ENCODE results near the gene XRCC5. TPM values are rescaled to one million over a fixed set of nuclear protein-coding genes. Genes with fewer than 3 reads are reported as not detected.

The XRCC5 gene
- total and polyA plus RNA-seq, 4 experiments from 2014 or later = 235 to 348 (median 273) TPM

DNA sequence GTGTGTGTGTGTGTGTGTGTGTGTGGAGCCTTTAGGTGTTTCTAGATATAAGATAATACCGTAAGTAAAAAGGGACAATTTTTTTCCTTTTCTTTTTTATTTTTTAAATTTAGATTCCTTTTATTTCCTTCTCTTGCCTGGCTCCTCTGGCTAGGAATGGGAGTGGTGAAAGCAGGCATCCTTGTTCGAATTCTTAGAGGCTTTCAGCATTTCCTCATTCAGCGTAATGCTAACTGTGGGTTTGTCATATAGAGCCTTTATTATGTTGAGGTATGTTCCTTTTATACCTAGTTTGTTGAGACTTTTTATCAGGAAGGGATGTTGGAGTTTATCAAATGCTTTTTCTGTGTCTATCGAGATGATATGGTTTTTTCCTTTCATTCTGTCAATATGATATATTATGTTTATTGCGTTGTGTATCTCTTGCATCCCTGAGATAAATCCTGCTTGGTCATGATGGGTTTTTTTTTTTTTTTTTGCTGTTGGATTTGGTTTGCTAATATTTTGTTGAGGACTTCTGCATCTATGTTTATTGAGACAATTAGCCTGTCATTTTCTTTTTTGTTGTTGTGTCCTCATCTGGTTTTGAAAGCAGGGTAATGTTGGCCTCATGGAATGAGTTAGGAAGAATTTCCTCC, 120.2 kb downstream of the XRCC5 start:
- no peaks in the 10 kb centered on the region for H3K36me3 ChIP-seq (ENCODE audit: insufficient read depth, low read length)
- H3K27ac ChIP-seq (ENCODE audit: low read depth, low read length) = no peak overlapping the region
- H3K27ac Mint-ChIP-seq = no peak overlapping the region
- no peaks in the 10 kb centered on the region for H3K4me1 ChIP-seq (ENCODE audit: insufficient read depth, low read length)
- H3K4me3 Mint-ChIP-seq = no peak overlapping the region
- ChIA-PET CTCF (ENCODE audit: partially characterized antibody) (interaction anchor here (1.4 kb wide), 1 partner anchor 174 kb away, joined by 6 read pairs; no protein-coding TSS in a partner anchor), POLR2A (ENCODE audit: partially characterized antibody) (no interaction called here)
- no peaks in the 10 kb centered on the region for H3K27me3 ChIP-seq (ENCODE audit: insufficient read depth, low read length)
- H3K27me3 Mint-ChIP-seq = no peaks in the 10 kb centered on the region
- intact Hi-C loops (cut with micrococcal nuclease) = no loop called here
- no peaks in the 10 kb centered on the region for H3K4me1 Mint-ChIP-seq
- H3K9me3 ChIP-seq (ENCODE audit: control insufficient read depth in 1 of 2, low read length in 2 of 2) = peaks cover 0 to 4% of the 10 kb centered on the region in 2 donors
- H3K4me3 ChIP-seq (ENCODE audit: low read length in 2 of 2) = no peak overlapping the region
- peaks cover 0 to 32% (median 17%) of the 10 kb centered on the region in 8 donors for H3K9me3 Mint-ChIP-seq
- no peak for DNase-seq
- H3K36me3 Mint-ChIP-seq = peaks cover 7 to 19% of the 10 kb centered on the region in 2 donors

DNA sequence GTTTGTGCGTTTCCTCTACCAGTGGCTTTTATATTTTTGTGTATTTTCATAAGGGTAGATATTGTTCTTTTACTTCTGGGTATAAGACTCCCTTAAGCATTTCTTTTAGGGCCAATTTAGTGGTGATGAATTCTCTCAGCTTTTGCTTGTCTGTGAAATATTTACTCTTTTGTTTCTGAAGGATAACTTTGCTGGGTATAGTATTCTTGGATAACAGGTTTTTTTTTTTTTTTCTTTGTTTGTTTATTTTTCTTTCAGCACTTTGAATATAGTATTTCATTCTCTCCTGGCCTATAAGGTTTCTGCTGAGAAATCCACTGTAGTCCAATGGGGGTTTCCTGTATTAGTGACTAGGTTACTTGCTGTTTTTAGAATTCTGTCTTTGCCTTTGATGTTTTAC, 122.7 kb downstream of the XRCC5 start:
- Histone ChIP-seq H3K9me3 (ENCODE audit: control insufficient read depth in 1 of 2, low read length in 2 of 2) (peaks cover 0 to 4% of the 10 kb centered on the region in 2 donors), H3K36me3 (ENCODE audit: insufficient read depth, low read length) (no peaks in the 10 kb centered on the region), H3K27me3 (ENCODE audit: insufficient read depth, low read length) (no peaks in the 10 kb centered on the region), H3K4me3 (ENCODE audit: low read length in 2 of 2) (no peak overlapping the region), H3K27ac (ENCODE audit: low read depth, low read length) (no peak overlapping the region), H3K4me1 (ENCODE audit: insufficient read depth, low read length) (no peaks in the 10 kb centered on the region)
- Mint-ChIP-seq H3K27me3 (no peaks in the 10 kb centered on the region), H3K9me3 (peaks cover 0 to 32% (median 17%) of the 10 kb centered on the region in 8 donors), H3K27ac (no peak overlapping the region), H3K4me1 (no peaks in the 10 kb centered on the region), H3K4me3 (no peak overlapping the region), H3K36me3 (peaks cover 7 to 22% of the 10 kb centered on the region in 2 donors)
- no peak for DNase-seq
- ChIA-PET CTCF (ENCODE audit: partially characterized antibody) (interaction anchor here (0.6 kb wide), 1 partner anchor 29 kb away, joined by 3 read pairs; no protein-coding TSS in a partner anchor), POLR2A (ENCODE audit: partially characterized antibody) (no interaction called here)
- intact Hi-C loops (cut with micrococcal nuclease) = no loop called here

DNA sequence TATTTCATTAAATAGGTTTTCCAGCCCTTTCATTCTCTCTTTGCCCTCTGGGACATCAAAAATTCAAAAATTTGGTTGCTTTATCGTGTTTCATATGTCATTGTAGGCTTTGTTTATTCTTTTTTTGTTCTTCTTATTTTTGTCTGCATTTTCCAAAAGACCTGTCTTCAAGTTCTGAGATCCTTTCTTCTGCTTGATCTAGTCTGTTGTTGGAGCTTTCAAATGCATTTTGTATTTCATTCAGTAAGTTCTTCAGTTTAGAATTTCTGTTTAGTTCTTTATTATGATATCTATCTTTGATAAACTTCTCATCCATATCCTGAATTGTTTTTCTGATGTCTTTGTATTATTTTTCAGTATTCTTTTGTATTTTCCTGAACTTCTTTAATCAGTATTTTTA, 123.6 kb downstream of the XRCC5 start:
- H3K27ac Mint-ChIP-seq = no peak overlapping the region
- Histone ChIP-seq H3K36me3 (ENCODE audit: insufficient read depth, low read length) (no peaks in the 10 kb centered on the region), H3K27me3 (ENCODE audit: insufficient read depth, low read length) (no peaks in the 10 kb centered on the region), H3K27ac (ENCODE audit: low read depth, low read length) (no peak overlapping the region), H3K9me3 (ENCODE audit: control insufficient read depth in 1 of 2, low read length in 2 of 2) (peaks cover 0 to 4% of the 10 kb centered on the region in 2 donors), H3K4me1 (ENCODE audit: insufficient read depth, low read length) (no peaks in the 10 kb centered on the region), H3K4me3 (ENCODE audit: low read length in 2 of 2) (no peak overlapping the region)
- DNase-seq = no peak
- CTCF ChIA-PET (ENCODE audit: partially characterized antibody) = no interaction called here
- no peaks in the 10 kb centered on the region for H3K27me3 Mint-ChIP-seq
- H3K36me3 Mint-ChIP-seq = peaks cover 7 to 22% of the 10 kb centered on the region in 2 donors
- POLR2A ChIA-PET (ENCODE audit: partially characterized antibody) = no interaction called here
- peaks cover 0 to 32% (median 17%) of the 10 kb centered on the region in 8 donors for H3K9me3 Mint-ChIP-seq
- no peak overlapping the region for H3K4me3 Mint-ChIP-seq
- intact Hi-C loops (cut with micrococcal nuclease) = no loop called here
- H3K4me1 Mint-ChIP-seq = no peaks in the 10 kb centered on the region

DNA sequence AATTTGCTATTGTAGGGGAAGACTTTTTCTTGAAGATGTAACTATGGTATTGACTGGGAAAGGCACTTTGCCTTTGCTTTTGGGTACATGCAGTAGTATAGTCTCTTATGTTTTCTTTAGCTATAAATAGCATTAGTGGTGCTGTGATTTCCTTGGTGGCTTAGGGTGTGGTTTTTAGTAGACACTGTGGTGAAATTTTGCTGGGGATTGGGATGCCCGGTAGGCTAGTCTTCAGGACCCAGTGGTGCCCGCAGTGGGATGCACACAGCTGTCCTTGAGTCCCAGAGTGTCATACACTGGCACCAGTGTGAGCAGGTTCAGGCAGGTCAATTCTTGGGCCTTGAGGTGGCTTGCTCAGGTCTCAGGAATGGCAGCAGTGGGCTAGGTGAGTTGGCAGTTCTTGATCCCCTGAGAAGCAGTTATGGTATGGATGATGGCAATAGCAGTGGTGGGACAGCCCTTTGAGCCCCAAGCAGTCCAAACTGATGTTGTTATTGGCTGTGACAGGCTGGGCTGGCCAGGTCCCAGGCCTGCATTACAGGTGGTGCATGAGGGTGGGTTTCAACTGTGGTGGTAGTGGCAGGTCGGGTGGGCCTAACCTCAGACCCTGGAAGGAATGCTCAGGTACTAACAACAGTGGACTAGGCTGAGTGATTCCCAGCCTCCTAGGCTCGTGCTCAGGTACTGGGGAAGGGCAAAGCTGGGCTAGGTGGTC, 124.3 kb downstream of the XRCC5 start:
- Histone ChIP-seq H3K36me3 (ENCODE audit: insufficient read depth, low read length) (no peaks in the 10 kb centered on the region), H3K9me3 (ENCODE audit: control insufficient read depth in 1 of 2, low read length in 2 of 2) (peaks cover 0 to 4% of the 10 kb centered on the region in 2 donors), H3K27me3 (ENCODE audit: insufficient read depth, low read length) (no peaks in the 10 kb centered on the region), H3K27ac (ENCODE audit: low read depth, low read length) (no peak overlapping the region), H3K4me3 (ENCODE audit: low read length in 2 of 2) (no peak overlapping the region), H3K4me1 (ENCODE audit: insufficient read depth, low read length) (no peaks in the 10 kb centered on the region)
- H3K4me1 Mint-ChIP-seq = no peaks in the 10 kb centered on the region
- ChIA-PET CTCF (ENCODE audit: partially characterized antibody) (no interaction called here), POLR2A (ENCODE audit: partially characterized antibody) (no interaction called here)
- peaks cover 7 to 22% of the 10 kb centered on the region in 2 donors for H3K36me3 Mint-ChIP-seq
- no peak overlapping the region for H3K4me3 Mint-ChIP-seq
- H3K27ac Mint-ChIP-seq = no peak overlapping the region
- H3K27me3 Mint-ChIP-seq = no peaks in the 10 kb centered on the region
- intact Hi-C loops (cut with micrococcal nuclease) = no loop called here
- peaks cover 0 to 32% (median 17%) of the 10 kb centered on the region in 8 donors for H3K9me3 Mint-ChIP-seq
- DNase-seq = no peak

DNA sequence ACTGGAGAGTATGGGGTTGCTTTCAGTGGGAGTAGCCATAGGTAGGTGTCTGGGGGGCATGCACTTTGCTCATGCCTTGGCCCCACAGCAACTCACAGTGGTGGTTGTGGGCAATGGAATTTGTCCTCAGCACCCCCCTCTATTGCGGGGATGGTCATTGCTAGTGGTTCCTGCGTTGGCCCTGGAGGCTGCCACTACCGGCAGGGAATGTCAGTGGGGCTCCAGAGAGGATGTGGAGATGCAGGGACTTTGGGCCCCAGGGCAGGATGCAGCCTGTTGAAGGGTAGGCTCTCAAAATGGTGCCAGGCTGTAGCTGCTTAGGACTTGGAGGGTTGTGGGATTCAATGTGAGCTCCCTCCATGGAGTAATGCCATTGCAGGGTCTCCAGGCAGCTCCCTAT, 125.0 kb downstream of the XRCC5 start:
- H3K27me3 Mint-ChIP-seq = no peaks in the 10 kb centered on the region
- H3K9me3 ChIP-seq (ENCODE audit: control insufficient read depth in 1 of 2, low read length in 2 of 2) = peaks cover 0 to 4% of the 10 kb centered on the region in 2 donors
- no peaks in the 10 kb centered on the region for H3K4me1 ChIP-seq (ENCODE audit: insufficient read depth, low read length)
- H3K9me3 Mint-ChIP-seq = peaks cover 0 to 32% (median 17%) of the 10 kb centered on the region in 8 donors
- H3K4me3 ChIP-seq (ENCODE audit: low read length in 2 of 2) = no peak overlapping the region
- DNase-seq = no peak
- no peaks in the 10 kb centered on the region for H3K36me3 ChIP-seq (ENCODE audit: insufficient read depth, low read length)
- H3K4me3 Mint-ChIP-seq = no peak overlapping the region
- no peak overlapping the region for H3K27ac ChIP-seq (ENCODE audit: low read depth, low read length)
- POLR2A ChIA-PET (ENCODE audit: partially characterized antibody) = no interaction called here
- peaks cover 7 to 22% of the 10 kb centered on the region in 2 donors for H3K36me3 Mint-ChIP-seq
- H3K27me3 ChIP-seq (ENCODE audit: insufficient read depth, low read length) = no peaks in the 10 kb centered on the region
- intact Hi-C loops (cut with micrococcal nuclease) = no loop called here
- CTCF ChIA-PET (ENCODE audit: partially characterized antibody) = interaction anchor here (1.2 kb wide), 1 partner anchor 11 kb away, joined by 3 read pairs; no protein-coding TSS in a partner anchor
- no peaks in the 10 kb centered on the region for H3K4me1 Mint-ChIP-seq
- H3K27ac Mint-ChIP-seq = no peak overlapping the region

DNA sequence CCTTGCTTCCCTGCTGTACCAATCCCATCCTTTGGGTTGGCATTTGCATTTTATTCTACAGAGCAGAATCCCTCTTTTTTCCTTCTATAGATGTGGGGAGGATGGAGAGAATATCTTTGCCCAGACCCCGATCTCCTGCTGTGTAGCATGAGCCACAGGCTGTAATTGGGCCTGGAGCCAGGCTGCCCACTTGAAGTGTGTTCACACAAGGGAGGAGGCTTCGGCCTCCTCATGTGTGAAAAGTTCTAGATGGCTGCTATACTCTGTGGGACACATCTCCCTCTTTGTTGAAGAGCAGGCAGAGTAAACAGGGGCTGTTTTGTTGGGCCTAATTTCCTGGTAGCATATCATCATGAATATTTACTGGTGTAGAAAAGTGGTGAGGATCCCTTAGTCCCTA, 126.3 kb downstream of the XRCC5 start:
- Mint-ChIP-seq H3K36me3 (peaks cover 7 to 22% of the 10 kb centered on the region in 2 donors), H3K4me3 (no peak overlapping the region), H3K4me1 (no peaks in the 10 kb centered on the region), H3K27ac (no peak overlapping the region), H3K9me3 (peaks cover 0 to 32% (median 17%) of the 10 kb centered on the region in 8 donors), H3K27me3 (no peaks in the 10 kb centered on the region)
- Histone ChIP-seq H3K27ac (ENCODE audit: low read depth, low read length) (no peak overlapping the region), H3K4me1 (ENCODE audit: insufficient read depth, low read length) (no peaks in the 10 kb centered on the region), H3K4me3 (ENCODE audit: low read length in 2 of 2) (no peak overlapping the region), H3K36me3 (ENCODE audit: insufficient read depth, low read length) (no peaks in the 10 kb centered on the region), H3K9me3 (ENCODE audit: control insufficient read depth in 1 of 2, low read length in 2 of 2) (peaks cover 0 to 4% of the 10 kb centered on the region in 2 donors), H3K27me3 (ENCODE audit: insufficient read depth, low read length) (no peaks in the 10 kb centered on the region)
- no peak for DNase-seq
- intact Hi-C loops (cut with micrococcal nuclease) = no loop called here
- ChIA-PET POLR2A (ENCODE audit: partially characterized antibody) (no interaction called here), CTCF (ENCODE audit: partially characterized antibody) (interaction anchor here (1.2 kb wide), 1 partner anchor 12 kb away, joined by 3 read pairs; no protein-coding TSS in a partner anchor)

DNA sequence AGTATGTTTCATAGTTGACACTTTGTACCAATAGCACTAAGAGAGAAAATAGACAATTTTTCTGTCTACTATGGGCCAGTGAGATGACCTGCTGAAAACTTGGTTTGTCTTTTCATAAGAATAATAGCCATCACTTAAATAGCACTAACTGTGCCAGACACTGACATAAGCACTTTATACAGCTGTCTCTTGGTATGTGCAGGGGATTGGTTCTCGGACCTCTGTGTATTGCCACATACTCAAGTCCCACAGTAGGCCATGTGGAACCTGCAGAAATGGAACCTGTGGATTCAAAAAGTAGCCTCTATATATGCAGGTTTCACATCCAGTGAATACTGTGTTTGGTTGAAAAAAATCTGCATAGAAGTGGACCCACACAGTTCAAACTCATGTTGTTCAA, 126.7 kb downstream of the XRCC5 start:
- intact Hi-C loops (cut with micrococcal nuclease) = no loop called here
- Mint-ChIP-seq H3K4me3 (no peak overlapping the region), H3K9me3 (peaks cover 0 to 27% (median 16%) of the 10 kb centered on the region in 8 donors), H3K27me3 (peaks cover 0 to 1% of the 10 kb centered on the region in 2 donors), H3K4me1 (no peaks in the 10 kb centered on the region), H3K27ac (no peak overlapping the region), H3K36me3 (peaks cover 7 to 18% of the 10 kb centered on the region in 2 donors)
- Histone ChIP-seq H3K36me3 (ENCODE audit: insufficient read depth, low read length) (no peaks in the 10 kb centered on the region), H3K4me3 (ENCODE audit: low read length in 2 of 2) (no peak overlapping the region), H3K27me3 (ENCODE audit: insufficient read depth, low read length) (no peaks in the 10 kb centered on the region), H3K9me3 (ENCODE audit: control insufficient read depth in 1 of 2, low read length in 2 of 2) (peaks cover 0 to 4% of the 10 kb centered on the region in 2 donors), H3K4me1 (ENCODE audit: insufficient read depth, low read length) (no peaks in the 10 kb centered on the region), H3K27ac (ENCODE audit: low read depth, low read length) (no peak overlapping the region)
- ChIA-PET CTCF (ENCODE audit: partially characterized antibody) (no interaction called here), POLR2A (ENCODE audit: partially characterized antibody) (no interaction called here)
- DNase-seq = no peak
